Measurements from ENCODE around the gene PLA2G10. TPM values are rescaled to one million over a fixed set of nuclear protein-coding genes. Genes with fewer than 3 reads are reported as not detected.

Gene PLA2G10
- total and polyA plus RNA-seq, 9 donors = 2.5 TPM; not detected in 8

DNA sequence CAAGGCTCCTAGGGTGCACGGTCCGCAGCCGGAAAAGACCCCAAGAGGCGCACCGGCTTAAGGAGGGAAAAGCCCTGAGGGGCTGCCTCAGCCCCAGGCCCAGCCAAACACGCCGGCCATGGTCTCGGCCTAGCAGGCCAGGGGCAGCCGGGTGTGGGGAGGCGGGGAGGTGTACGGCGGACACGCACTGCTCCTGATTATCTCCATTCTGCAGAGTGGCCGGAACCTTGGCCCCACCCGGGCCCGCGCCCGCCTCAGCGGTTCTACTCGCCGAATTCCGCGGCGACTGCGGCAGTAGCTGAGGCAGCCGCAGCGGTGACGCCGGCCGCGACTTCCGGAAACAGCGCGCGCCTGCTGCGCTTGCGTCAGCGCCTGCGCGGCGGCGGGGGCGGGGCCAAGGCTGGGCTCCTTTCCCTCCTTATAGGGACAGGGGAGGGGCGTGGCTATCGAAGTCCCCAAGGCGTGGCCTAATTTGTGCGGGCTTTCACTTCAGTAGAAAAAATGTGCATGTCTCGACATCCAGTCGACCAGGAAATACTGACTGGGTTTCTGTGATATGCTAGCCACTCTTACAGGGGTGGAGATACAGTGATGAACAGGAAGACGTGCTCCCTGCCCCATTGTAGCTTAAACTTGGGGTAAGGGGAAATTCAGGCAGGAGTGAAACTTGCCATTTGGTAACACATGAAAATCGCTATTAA is 64.0 kb downstream of the PLA2G10 start, which contains the start of gene PARN:
TSS of gene PARN (minus strand) at position 342 of the 701 bp plus-strand sequence. CDS start at position 207, 135 bp downstream.
- H3K27ac ChIP-seq = peak within 1 kb of the TSS; percentile 73 to 74
- H3K27me3 ChIP-seq = no peaks in the 10 kb centered on the region
- peak within 1 kb of the TSS; percentile 79 for H3K4me3 ChIP-seq
- intact Hi-C loops (cut with DNase I) = loop anchor here in 1 of 4 donors (10.0 kb wide), 1 partner anchor 325 kb away; no protein-coding TSS in a partner anchor
- no peaks in the 10 kb centered on the region for H3K9me3 ChIP-seq
- peak; percentile 96 to 98 (median 97) for DNase-seq
- peak; percentile 92 for TF ChIP-seq POLR2A (IDR thresholded peaks at IDR 0.05)
- TF ChIP-seq CTCF (IDR thresholded peaks at IDR 0.05) = no peak
- no peak for TF ChIP-seq EP300 (IDR thresholded peaks at IDR 0.05)
- H3K4me1 ChIP-seq (ENCODE audit: insufficient read depth) = peaks cover 7% of the 10 kb centered on the region
- no peaks in the 10 kb centered on the region for H3K36me3 ChIP-seq
- WGBS, 3 donors = 1% methylated on average over 51 of the region's 51 CpGs

DNA sequence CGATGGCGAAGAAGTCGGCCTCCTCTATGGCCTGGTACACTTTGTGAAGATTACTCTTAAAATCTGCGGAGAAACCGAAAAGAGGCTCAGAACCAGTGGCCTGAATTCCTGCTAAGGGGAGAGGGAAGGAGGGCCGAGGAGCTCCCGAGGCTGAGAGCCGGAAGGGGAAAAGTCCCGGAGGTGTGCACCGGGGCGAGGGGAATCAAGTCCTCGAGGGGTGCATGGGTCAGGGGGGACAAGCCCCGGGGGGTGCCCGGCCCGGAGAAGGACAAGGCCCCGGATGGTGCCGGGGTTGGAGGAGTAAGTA is 64.5 kb downstream of the PLA2G10 start:
- intact Hi-C loops (cut with DNase I) = no loop called here
- DNase-seq = no peak
- 1 to 3% (median 1%) methylated on average over 17 of the region's 17 CpGs for WGBS, 3 donors

DNA sequence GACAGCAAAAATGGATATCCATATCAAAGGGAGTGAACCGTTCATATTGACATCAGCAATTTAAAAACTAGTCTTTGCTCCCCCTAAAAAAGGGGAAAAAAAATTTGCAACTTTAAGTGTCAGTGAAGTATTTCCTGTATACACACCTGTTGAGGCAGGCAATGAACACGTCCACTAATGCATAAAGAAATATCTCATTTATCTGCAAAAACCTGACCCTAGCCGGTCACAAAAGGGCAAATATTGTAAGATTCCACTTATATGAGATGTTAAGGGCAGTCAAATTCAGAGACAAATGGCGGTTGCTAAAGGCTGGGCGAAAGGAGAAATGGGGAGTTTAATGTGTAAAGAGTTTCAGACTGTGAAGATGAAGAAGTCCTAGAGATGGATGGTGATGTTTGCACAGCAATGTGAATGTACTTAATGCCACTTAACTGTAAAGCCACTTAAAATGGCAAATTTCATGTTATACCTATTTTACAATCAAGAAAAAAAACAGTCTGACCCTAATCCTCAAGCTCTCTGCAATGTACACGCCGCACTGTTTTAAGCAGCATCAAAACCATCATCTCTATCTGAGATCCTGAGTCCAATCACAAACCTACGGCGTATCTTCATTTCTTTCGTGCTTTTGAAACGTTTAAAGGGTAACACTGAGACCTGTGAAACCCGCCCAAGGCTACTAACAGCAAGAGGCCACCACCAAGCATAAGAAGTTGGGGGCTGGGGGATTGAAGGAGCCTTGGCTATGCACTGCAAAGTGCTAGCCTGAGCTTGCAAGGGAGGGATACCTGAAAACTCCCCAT is 65.1 kb downstream of the PLA2G10 start:
- Histone ChIP-seq H3K4me3 (peak overlapping the region; percentile 79), H3K9me3 (no peaks in the 10 kb centered on the region), H3K4me1 (ENCODE audit: insufficient read depth) (peaks cover 7% of the 10 kb centered on the region), H3K27ac (peak overlapping the region; percentile 73 to 74), H3K27me3 (no peaks in the 10 kb centered on the region), H3K36me3 (no peaks in the 10 kb centered on the region)
- intact Hi-C loops (cut with DNase I) = no loop called here
- TF ChIP-seq CTCF (IDR thresholded peaks at IDR 0.05) = no peak
- no peak for TF ChIP-seq POLR2A (IDR thresholded peaks at IDR 0.05)
- TF ChIP-seq EP300 (IDR thresholded peaks at IDR 0.05) = no peak
- WGBS, 3 donors = 53 to 59% (median 57%) methylated on average over 12 of the region's 12 CpGs
- DNase-seq = no peak

More for the DNA sequence above, 64.5 kb downstream of the PLA2G10 start:
- TF ChIP-seq POLR2A (IDR thresholded peaks at IDR 0.05) (no peak), EP300 (IDR thresholded peaks at IDR 0.05) (no peak), CTCF (IDR thresholded peaks at IDR 0.05) (no peak)
- Histone ChIP-seq H3K9me3 (no peaks in the 10 kb centered on the region), H3K27ac (peak overlapping the region; percentile 73 to 74), H3K4me1 (ENCODE audit: insufficient read depth) (peaks cover 7% of the 10 kb centered on the region), H3K4me3 (peak overlapping the region; percentile 79), H3K36me3 (no peaks in the 10 kb centered on the region), H3K27me3 (no peaks in the 10 kb centered on the region)

DNA sequence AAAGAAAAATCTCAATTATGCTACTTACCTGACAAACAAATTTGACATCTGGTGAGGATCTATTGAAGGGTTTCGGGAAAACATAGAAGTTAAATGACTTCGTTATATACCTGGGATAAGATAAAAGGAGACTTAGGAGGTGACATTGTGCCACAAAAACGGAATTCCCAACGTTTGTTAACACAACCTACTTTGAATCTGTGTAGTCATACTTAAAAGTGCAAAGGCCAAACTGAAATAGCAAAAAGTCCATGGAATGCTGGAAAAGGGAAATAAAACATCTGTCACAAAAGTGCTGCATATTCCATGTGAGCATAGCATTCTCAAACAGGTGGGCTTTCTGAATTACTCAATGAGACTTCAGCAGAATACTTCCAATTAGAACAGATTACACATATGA is 67.0 kb downstream of the PLA2G10 start:
- 85 to 88% (median 87%) methylated on average over 4 of the region's 4 CpGs for WGBS, 3 donors
- H3K4me3 ChIP-seq = no peak overlapping the region
- H3K9me3 ChIP-seq = no peaks in the 10 kb centered on the region
- peaks cover 3% of the 10 kb centered on the region for H3K4me1 ChIP-seq (ENCODE audit: insufficient read depth)
- no peak for TF ChIP-seq EP300 (IDR thresholded peaks at IDR 0.05)
- intact Hi-C loops (cut with DNase I) = no loop called here
- H3K27ac ChIP-seq = no peak overlapping the region
- H3K36me3 ChIP-seq = no peaks in the 10 kb centered on the region
- no peak for DNase-seq
- H3K27me3 ChIP-seq = no peaks in the 10 kb centered on the region

Small RNA genes lying within 50 kb of the gene (small RNA-seq; reads per million reads assigned to genes)
- gene RNU7-125P = not detected

Other genes with a start within 250 kb of the PLA2G10 start
- gene PARN, start 64.0 kb downstream of the PLA2G10 start, total RNA-seq = 10 to 100 TPM; 20.9 to 35.4 (median 29.0) TPM
- 10 to 100 TPM; 19.5 to 42.0 TPM for gene PARN, start 64.0 kb downstream of the PLA2G10 start, polyA plus RNA-seq
- 10 to 100 TPM; 42.2 to 57.0 (median 47.0) TPM for gene BFAR, start 61.4 kb downstream of the PLA2G10 start, total RNA-seq
- gene BFAR, start 61.4 kb downstream of the PLA2G10 start, polyA plus RNA-seq = 10 to 100 TPM; 51.6 to 83.7 TPM
- gene NPIPA3, start 9.1 kb upstream of the PLA2G10 start, total RNA-seq = 1 to 10 TPM in 4 of 7 donors, under 1 TPM in 2, not detected in 1; 0.34 to 6.7 (median 2.3) TPM
- gene NPIPA3, start 9.1 kb upstream of the PLA2G10 start, polyA plus RNA-seq = 1 to 10 TPM; 1.3 to 2.5 TPM
- gene NPIPA2, start 48.2 kb upstream of the PLA2G10 start, total RNA-seq = 1 to 10 TPM in 6 of 7 donors, under 1 TPM in 1; 0.34 to 8.1 (median 4.5) TPM
- gene NPIPA2, start 48.2 kb upstream of the PLA2G10 start, polyA plus RNA-seq = 10 to 100 TPM in 1 of 2 donors, 1 to 10 TPM in 1; 5.3 to 14.2 TPM
- gene NOMO1, start 139.4 kb upstream of the PLA2G10 start, total RNA-seq = 10 to 100 TPM; 13.5 to 85.6 (median 46.9) TPM
- gene NOMO1, start 139.4 kb upstream of the PLA2G10 start, polyA plus RNA-seq = 100 to 1,000 TPM in 1 of 2 donors, 10 to 100 TPM in 1; 24.8 to 214 TPM
- 100 to 1,000 TPM in 5 of 7 donors, 10 to 100 TPM in 2; 38.6 to 165 (median 142) TPM for gene NPIPA1, start 243.1 kb upstream of the PLA2G10 start, total RNA-seq
- gene NPIPA1, start 243.1 kb upstream of the PLA2G10 start, polyA plus RNA-seq = 100 to 1,000 TPM; 104 to 120 TPM